SIG-M5 treated with dmso at 0.1 percent for 504 hours (cell line): ENCODE data around the gene TINAGL1.
A peak's percentile ranks its signal among the peaks of the same experiment; 100 is the strongest.
"Not testable (repeated sequence)": the region's sequence is repeated elsewhere in the genome, so short reads cannot be mapped to it uniquely, and the experiment has no call there.

Experiments
- DNase-seq: peaks from one replicate; lab custom pipeline; 2025; ENCODE audit not compliant: unreplicated experiment; lab: John Stamatoyannopoulos, UW

Gene TINAGL1

GRCh38 chr1:31583082-31583994, 7.0 kb downstream of the TINAGL1 start:
- no peak for DNase-seq

DNA sequence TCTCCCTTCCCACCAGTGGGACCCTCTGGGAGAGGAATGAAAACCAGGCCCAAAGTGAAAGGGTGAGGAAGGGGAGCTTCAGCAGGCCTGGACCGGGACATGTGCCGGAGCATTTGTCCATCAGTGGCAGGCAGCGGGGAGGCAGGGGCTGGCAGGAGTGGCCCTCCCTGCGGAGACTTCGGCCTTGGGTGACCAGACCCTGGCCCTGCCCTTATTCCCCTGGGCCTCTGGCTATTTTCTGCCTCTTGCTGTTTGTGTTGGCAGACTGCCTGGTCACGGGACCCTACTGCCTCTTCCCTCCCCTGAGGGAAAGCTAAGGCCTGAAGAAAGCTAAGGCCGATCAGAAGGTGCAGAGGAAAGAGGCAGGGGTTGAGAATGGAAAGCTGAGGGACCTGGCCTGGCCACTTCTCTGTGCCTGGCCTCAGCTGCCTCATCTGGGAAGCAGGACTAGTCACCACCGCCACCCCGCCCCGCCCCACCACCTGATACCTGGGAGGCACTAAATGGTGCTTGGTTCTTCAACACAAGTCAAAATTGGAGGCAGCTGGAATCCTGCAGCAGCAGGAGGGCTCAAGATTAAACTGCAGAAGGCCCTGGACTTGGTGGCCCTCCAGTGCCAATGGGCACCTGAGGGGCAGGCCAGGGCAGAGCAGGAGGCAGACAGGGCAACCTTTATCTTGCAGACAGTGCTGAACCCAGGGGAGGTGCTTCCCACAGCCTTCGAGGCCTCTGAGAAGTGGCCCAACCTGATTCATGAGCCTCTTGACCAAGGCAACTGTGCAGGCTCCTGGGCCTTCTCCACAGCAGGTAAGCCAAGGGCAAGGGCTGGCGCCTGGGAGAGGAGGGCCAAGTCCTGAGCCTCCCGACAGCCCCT, 7.9 kb downstream of the TINAGL1 start:
- no peak for DNase-seq

DNA sequence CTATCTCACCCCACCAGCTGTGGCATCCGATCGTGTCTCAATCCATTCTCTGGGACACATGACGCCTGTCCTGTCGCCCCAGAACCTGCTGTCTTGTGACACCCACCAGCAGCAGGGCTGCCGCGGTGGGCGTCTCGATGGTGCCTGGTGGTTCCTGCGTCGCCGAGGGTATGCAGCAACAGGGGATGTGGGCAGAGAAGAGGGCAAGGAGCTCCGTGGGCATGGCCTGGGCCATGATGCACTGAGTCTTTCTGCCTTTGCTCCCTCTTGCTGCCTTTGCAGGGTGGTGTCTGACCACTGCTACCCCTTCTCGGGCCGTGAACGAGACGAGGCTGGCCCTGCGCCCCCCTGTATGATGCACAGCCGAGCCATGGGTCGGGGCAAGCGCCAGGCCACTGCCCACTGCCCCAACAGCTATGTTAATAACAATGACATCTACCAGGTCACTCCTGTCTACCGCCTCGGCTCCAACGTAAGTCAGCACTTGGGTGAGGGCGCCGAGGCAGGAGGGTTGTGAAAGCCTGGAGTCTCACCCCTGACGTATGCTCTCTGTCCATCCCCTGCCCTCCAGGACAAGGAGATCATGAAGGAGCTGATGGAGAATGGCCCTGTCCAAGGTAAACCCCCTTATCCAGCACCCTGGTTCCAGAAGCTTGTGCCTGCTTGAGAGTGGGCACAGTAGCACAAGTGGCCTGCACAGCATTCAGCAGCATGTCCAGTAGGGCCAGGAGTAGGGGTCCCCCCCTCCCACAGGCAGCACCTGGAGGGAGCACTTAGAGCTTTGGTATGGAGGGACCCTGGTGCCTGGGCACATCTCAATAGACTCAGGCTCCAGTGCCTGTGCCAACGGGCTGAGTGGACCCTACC, 8.8 kb downstream of the TINAGL1 start:
- no peak for DNase-seq

GRCh38 chr1:31585736-31586365, 9.5 kb downstream of the TINAGL1 start:
- no peak for DNase-seq

DNA sequence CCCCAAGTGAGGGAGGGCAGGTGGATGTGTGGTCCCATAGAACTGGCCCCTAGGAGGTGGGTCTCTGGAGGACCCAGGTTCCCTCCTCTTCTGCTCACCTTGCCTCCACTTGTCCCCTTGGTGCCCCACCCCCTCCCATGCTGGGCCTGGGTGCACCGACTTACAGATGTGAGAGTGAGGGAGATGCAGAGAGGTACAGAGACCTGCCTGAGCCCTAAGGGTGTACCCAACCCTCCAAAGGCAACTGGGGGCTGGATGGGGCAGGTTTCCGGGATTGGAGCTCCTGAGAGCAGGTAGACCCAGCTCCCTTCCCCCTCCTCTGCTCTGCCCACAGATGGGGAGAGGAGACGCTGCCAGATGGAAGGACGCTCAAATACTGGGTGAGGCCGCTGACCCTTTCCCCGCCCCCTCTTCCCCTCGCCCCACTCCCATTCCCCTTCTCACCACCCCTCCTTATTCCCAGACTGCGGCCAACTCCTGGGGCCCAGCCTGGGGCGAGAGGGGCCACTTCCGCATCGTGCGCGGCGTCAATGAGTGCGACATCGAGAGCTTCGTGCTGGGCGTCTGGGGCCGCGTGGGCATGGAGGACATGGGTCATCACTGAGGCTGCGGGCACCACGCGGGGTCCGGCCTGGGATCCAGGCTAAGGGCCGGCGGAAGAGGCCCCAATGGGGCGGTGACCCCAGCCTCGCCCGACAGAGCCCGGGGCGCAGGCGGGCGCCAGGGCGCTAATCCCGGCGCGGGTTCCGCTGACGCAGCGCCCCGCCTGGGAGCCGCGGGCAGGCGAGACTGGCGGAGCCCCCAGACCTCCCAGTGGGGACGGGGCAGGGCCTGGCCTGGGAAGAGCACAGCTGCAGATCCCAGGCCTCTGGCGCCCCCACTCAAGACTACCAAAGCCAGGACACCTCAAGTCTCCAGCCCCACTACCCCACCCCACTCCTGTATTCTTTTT, 10.3 kb downstream of the TINAGL1 start:
- DNase-seq = no peak

GRCh38 chr1:31587328-31587699, 11.0 kb downstream of the TINAGL1 start:
- DNase-seq = not testable (repeated sequence)

DNA sequence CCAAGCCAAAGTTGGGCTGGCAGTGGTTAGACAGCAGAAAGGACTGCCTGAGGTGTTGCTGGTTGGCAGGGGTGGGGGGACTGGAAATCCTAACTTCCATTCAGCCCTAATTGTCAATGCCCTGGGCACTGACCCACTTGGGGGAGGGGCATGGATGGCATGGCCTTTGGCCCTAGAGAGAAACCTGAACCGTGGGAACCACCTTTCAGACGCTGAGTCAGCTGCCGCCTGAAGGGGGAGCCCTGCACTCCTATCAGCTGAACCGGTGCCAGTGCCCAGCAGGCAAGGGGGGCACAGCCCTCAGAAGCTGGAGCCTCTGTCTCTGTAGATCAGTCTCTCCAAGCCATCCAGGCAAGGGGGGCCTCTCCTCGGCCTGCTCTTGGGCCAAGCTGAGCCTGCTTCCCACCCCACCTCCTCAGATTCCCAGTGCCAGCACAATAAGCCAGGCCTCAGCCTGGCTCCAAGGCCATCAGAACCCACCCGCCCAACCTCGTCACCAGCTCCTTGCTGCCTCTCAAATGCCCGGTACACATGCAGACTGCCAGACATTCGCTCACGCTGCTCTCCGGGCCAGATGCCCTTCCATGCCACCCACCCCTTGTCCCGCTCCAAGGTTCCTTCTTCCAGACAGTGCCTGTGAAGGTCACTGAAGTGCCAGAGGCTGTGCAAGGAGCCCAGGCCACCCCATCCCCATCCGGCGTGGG, 11.6 kb downstream of the TINAGL1 start:
- DNase-seq = peak; percentile 54

DNA sequence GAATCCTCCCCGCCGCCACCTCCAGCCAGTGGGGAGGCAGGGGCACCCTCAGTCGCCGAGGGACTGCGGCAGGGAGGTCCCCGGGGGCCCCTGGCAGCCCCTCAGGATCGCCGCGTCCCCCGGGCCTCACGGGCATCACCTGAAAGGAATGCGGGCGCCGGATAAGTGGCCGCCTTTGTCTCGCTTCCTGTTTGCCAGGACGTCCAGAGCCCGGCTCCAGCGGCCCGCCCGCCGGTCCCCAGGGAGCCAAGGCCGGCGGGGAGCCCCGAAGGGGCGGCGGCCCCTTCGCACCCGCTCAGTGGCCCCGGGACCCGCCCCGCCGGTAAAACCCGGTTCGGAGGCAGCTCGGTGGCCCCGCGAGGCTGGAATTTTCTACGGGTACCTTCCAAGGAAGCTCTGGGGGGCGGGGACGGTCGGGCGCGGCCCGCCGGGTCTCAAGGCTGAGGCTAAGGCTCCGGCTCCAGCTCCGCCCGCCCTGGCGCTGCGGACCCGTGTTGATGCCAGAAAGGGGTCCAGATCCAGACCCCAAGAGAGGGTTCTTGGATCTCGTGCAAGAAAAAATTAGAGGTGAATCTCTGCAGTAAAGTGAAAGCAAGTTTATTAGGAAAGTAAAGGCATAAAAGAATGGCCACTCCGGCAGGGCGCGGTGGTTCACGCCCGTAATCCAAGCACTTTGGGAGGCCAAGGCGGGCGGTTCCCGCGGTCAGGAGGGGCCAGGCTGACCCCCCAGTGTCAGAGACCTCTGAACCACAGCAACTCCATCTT, 12.6 kb downstream of the TINAGL1 start:
- DNase-seq = no peak

DNA sequence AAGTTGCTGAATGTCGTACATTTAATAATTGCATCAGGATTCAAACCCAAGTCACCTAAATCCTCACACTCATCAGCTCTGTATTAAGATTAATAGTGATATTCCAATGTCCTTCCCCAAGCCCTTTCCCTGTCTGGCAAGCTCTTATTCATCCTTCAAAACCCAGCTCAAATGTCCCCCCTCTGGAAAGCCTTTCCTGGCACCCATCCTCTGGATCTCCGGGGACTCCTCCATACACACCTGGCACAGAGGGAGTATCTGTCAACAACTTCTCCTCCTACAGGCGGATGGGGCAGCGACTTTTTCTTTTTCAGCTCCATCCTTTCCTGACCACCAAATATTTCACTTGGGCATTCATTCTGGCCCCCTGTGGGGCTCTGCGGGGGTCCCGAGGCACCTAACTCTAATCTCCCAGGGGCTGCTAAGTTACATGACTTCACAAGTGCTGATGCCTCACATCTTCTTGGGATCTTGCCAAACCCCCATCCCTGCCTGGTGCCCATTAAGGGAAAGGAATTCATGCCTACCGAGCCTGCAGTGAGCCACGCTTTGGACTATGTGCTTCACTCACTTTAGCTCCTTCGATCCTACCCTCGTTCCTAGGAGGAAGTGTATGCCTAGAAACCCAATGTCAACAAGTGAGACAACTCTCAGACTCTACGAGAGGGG, 15.2 kb downstream of the TINAGL1 start:
- DNase-seq = no peak

DNA sequence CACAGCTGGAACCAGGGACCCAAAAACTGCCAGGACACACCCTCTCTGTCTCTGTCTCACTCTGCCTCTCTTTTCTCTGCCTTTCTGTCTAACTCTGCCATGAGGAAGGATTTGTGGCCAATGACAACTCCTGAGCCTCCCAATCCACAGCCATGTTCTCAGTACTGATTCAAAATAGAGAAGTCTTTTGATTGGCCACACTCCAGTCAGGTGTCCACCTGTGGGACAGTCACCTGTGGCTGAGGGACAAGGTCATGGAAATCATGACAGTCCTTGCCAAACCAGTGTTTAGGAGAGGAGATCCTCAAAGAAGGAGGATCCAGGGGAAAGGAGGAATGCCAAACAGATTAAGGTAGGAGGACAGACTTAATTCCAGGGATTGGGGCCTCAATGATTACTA, 15.8 kb downstream of the TINAGL1 start:
- DNase-seq = no peak

DNA sequence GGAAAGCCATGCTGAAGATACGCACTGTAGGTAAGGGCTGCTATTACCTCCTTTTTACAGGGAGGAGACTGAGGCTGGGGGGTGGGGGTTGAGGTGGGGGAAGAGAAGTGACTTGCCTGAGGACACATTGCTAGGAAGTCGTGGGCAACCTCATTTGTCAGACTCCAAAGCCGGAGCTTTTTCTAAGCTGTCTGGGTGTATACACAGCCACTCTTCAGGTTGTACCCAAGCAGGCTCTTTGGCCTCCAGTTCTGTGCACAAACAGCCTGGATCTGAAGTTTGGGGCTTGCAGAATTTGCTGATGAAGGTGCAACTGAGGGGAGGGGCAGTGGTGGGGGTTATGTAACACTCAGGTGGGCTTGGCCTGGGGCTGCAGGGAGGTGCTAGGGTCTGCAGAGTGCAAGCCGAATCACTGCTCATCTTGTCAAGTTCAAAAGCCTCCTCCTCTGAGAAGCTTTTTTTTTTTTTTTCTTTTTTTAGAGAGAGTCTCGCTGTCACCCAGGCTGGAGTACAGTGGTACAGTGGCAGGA, 16.9 kb downstream of the TINAGL1 start:
- DNase-seq = no peak

GRCh38 chr1:31593770-31594632, 17.7 kb downstream of the TINAGL1 start:
- peak; percentile 57 for DNase-seq

GRCh38 chr1:31595836-31596736, 19.8 kb downstream of the TINAGL1 start:
- no peak for DNase-seq

- DNase-seq = no peak
These were observed 20.4 kb downstream of the TINAGL1 start for GRCh38 chr1:31596737-31597097.

GRCh38 chr1:31598980-31599379, 22.7 kb downstream of the TINAGL1 start:
- DNase-seq = no peak
